ENCODE results near the gene FBF1. TPM values are rescaled to one million over a fixed set of nuclear protein-coding genes. Genes with fewer than 3 reads are reported as not detected.

FBF1 gene
- total and polyA plus RNA-seq, 2 of the 8 experiments (the other 6 are each of a cell fraction or from before 2014, with no cell fraction given), result 8.1 to 13.1 TPM

DNA sequence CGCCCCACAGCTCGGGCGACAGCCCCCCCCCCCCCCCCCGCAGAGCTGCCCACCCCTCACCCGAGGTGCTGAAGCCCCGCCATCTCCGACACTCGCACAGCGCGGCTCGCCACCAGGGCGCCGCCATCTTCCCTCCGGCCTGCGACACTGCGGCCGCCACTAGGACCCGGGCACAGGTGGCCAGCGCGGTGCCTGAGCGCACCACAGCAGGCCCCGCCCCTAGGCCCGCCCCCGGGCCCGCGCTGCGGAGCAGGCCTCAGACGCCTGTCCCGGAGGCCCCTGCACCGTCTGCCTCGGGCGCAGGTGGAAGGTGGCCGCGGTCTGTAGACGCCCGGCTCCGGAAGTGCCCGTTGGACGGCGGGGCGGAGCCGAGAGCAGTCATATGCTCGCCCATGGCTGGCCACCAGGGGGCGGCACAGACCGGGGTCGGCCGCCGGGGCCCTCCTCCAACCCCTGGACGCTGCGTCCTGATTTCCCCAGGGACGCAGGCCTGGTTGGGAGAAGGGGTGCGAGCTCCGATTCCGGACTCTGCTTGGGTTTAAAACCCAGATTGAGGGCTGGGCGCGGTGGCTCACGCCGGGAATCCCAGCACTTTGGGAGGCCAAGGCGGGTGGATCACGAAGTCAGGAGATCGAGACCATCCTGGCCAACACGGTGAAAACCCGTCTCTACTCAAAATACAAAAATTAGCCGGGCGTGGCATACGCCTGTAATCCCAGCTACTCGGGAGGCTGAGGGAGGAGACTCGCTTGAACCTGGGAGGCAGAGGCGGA lies 35.9 kb downstream of the FBF1 start, which contains the start of gene MRPL38 (continued):
- TF ChIP-seq, protein P1, sequence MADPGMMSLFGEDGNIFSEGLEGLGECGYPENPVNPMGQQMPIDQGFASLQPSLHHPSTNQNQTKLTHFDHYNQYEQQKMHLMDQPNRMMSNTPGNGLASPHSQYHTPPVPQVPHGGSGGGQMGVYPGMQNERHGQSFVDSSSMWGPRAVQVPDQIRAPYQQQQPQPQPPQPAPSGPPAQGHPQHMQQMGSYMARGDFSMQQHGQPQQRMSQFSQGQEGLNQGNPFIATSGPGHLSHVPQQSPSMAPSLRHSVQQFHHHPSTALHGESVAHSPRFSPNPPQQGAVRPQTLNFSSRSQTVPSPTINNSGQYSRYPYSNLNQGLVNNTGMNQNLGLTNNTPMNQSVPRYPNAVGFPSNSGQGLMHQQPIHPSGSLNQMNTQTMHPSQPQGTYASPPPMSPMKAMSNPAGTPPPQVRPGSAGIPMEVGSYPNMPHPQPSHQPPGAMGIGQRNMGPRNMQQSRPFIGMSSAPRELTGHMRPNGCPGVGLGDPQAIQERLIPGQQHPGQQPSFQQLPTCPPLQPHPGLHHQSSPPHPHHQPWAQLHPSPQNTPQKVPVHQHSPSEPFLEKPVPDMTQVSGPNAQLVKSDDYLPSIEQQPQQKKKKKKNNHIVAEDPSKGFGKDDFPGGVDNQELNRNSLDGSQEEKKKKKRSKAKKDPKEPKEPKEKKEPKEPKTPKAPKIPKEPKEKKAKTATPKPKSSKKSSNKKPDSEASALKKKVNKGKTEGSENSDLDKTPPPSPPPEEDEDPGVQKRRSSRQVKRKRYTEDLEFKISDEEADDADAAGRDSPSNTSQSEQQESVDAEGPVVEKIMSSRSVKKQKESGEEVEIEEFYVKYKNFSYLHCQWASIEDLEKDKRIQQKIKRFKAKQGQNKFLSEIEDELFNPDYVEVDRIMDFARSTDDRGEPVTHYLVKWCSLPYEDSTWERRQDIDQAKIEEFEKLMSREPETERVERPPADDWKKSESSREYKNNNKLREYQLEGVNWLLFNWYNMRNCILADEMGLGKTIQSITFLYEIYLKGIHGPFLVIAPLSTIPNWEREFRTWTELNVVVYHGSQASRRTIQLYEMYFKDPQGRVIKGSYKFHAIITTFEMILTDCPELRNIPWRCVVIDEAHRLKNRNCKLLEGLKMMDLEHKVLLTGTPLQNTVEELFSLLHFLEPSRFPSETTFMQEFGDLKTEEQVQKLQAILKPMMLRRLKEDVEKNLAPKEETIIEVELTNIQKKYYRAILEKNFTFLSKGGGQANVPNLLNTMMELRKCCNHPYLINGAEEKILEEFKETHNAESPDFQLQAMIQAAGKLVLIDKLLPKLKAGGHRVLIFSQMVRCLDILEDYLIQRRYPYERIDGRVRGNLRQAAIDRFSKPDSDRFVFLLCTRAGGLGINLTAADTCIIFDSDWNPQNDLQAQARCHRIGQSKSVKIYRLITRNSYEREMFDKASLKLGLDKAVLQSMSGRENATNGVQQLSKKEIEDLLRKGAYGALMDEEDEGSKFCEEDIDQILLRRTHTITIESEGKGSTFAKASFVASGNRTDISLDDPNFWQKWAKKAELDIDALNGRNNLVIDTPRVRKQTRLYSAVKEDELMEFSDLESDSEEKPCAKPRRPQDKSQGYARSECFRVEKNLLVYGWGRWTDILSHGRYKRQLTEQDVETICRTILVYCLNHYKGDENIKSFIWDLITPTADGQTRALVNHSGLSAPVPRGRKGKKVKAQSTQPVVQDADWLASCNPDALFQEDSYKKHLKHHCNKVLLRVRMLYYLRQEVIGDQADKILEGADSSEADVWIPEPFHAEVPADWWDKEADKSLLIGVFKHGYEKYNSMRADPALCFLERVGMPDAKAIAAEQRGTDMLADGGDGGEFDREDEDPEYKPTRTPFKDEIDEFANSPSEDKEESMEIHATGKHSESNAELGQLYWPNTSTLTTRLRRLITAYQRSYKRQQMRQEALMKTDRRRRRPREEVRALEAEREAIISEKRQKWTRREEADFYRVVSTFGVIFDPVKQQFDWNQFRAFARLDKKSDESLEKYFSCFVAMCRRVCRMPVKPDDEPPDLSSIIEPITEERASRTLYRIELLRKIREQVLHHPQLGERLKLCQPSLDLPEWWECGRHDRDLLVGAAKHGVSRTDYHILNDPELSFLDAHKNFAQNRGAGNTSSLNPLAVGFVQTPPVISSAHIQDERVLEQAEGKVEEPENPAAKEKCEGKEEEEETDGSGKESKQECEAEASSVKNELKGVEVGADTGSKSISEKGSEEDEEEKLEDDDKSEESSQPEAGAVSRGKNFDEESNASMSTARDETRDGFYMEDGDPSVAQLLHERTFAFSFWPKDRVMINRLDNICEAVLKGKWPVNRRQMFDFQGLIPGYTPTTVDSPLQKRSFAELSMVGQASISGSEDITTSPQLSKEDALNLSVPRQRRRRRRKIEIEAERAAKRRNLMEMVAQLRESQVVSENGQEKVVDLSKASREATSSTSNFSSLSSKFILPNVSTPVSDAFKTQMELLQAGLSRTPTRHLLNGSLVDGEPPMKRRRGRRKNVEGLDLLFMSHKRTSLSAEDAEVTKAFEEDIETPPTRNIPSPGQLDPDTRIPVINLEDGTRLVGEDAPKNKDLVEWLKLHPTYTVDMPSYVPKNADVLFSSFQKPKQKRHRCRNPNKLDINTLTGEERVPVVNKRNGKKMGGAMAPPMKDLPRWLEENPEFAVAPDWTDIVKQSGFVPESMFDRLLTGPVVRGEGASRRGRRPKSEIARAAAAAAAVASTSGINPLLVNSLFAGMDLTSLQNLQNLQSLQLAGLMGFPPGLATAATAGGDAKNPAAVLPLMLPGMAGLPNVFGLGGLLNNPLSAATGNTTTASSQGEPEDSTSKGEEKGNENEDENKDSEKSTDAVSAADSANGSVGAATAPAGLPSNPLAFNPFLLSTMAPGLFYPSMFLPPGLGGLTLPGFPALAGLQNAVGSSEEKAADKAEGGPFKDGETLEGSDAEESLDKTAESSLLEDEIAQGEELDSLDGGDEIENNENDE (IDR thresholded peaks at IDR 0.05; ENCODE audit: insufficient replicate concordance, low read length), result no peak
- TF ChIP-seq CBX5 (IDR thresholded peaks at IDR 0.05; ENCODE audit: low read depth, low read length) (no peak), SP1 (IDR thresholded peaks at IDR 0.05; ENCODE audit: low read depth, low read length) (peak; percentile 42; the same call in 1 of the 2 replicates), EZH2 (IDR thresholded peaks at IDR 0.05; ENCODE audit: low read depth, low read length, severe bottlenecking) (no peak), E2F6 (IDR thresholded peaks at IDR 0.05) (no peak; the same call in 1 of the 2 replicates), ATF2 (IDR thresholded peaks at IDR 0.05; ENCODE audit: low read length) (no peak), ZNF274 (IDR thresholded peaks at IDR 0.05; ENCODE audit: borderline replicate concordance, extremely low read depth, low read length) (no peak)
